Panc1 (cell line): ENCODE results near the gene CD80. TPM values are rescaled to one million over a fixed set of nuclear protein-coding genes. Genes with fewer than 3 reads are reported as not detected.

Experiments
- ATAC-seq: fragments of 200-7000 bp; cut with Tn5 transposase; 2 replicates; pipeline ENCODE4 v1.9.1; 2020; ENCODE audit warnings: mild to moderate bottlenecking, moderate library complexity
- BruUV-seq: library from RNA; stranded (reverse); fragments of 400-500 nt; replicated peaks from 2 replicates; lab custom pipeline; 2021; lab: Mats Ljungman, UMichigan
- CTCF ChIA-PET: fragments of 300-600 bp; sonication (Branson Sonifier 250); formaldehyde crosslinking; loops from one replicate; lab custom pipeline; 2022; ENCODE audit warnings: antibody characterized with exemption; lab: Charles Lee
- POLR2A ChIA-PET: fragments of 300-600 bp; sonication (Branson Sonifier 250); formaldehyde crosslinking; loops from one replicate; lab custom pipeline; 2022; ENCODE audit warnings: antibody characterized with exemption; lab: Charles Lee
- DNase-seq: peaks from one replicate; pipeline ENCODE4 v3.0.0-alpha.2; 2010; ENCODE audit warnings: low read depth, low spot score
- H3K27ac ChIP-seq: 2 replicates; pipeline ENCODE4 v1.5.1; 2011; ENCODE audit warnings: mild to moderate bottlenecking, low read length, inconsistent platforms
- H3K27me3 ChIP-seq: fragments of 200-500 bp; sonication (Bioruptor generic); 2 replicates; pipeline ENCODE4 v1.6.0; 2014; ENCODE audit warnings: low read length, inconsistent platforms; ENCODE audit not compliant: control insufficient read depth, insufficient read depth
- H3K36me3 ChIP-seq: fragments of 200-500 bp; sonication (Bioruptor generic); 2 replicates; pipeline ENCODE4 v1.5.1; 2014; ENCODE audit warnings: inconsistent platforms, mild to moderate bottlenecking, low read length, moderate library complexity; ENCODE audit not compliant: control insufficient read depth, insufficient read depth
- H3K4me1 ChIP-seq: 2 replicates; pipeline ENCODE4 v1.5.1; 2011; ENCODE audit warnings: inconsistent platforms, mild to moderate bottlenecking, low read length, moderate library complexity; ENCODE audit not compliant: control insufficient read depth, insufficient read depth
- H3K4me3 ChIP-seq, 2 experiments: 2 replicates each; pipeline ENCODE4 v1.5.1; 2011 to 2012; ENCODE audit warnings: low read depth in 2 of 2, low read length in 2 of 2, mild to moderate bottlenecking in 2 of 2, inconsistent platforms in 1 of 2, moderate library complexity in 1 of 2
- H3K9me3 ChIP-seq: fragments of 200-500 bp; sonication (Bioruptor generic); 2 replicates; pipeline ENCODE4 v1.5.1; 2014; ENCODE audit warnings: low read depth, mild to moderate bottlenecking, inconsistent platforms, low read length, moderate library complexity; ENCODE audit not compliant: control insufficient read depth, insufficient read depth
- CTCF ChIP-seq: fragments of 450-650 bp; IDR thresholded peaks from 2 replicates; pipeline ENCODE4 v1.5.1; 2017; ENCODE audit warnings: mild to moderate bottlenecking
- POLR2AphosphoS5 ChIP-seq: IDR thresholded peaks from 2 replicates; pipeline ENCODE4 v1.6.1; 2012; ENCODE audit warnings: mild to moderate bottlenecking, low read depth, low read length, moderate library complexity
- REST ChIP-seq, 2 experiments: IDR thresholded peaks; 2 replicates each; pipeline ENCODE4 v1.6.1; 2011 to 2012; ENCODE audit warnings: low read depth in 2 of 2, control low read depth in 1 of 2, low read length in 1 of 2, mild to moderate bottlenecking in 1 of 2, moderate library complexity in 1 of 2; ENCODE audit not compliant: insufficient read depth in 1 of 2
- SIN3A ChIP-seq: IDR thresholded peaks from 2 replicates; pipeline ENCODE4 v1.6.1; 2012; ENCODE audit warnings: low read depth, mild to moderate bottlenecking, low read length, moderate library complexity, borderline replicate concordance; ENCODE audit not compliant: insufficient read depth
- TCF7L2 ChIP-seq: IDR thresholded peaks from 2 replicates; pipeline ENCODE4 v1.6.1; 2011; ENCODE audit warnings: mild to moderate bottlenecking, low read depth, low read length, inconsistent platforms
- in situ Hi-C: cut with HindIII; loops from 2 replicates; pipeline ENCODE4 v1.10.0; 2016; ENCODE audit warnings: low sequenced_read_pairs, low pct_unique_long_range_greater_than_20kb
- intact Hi-C: fragments of 100-400 bp; cut with micrococcal nuclease; formaldehyde crosslinking; loops from one replicate; pipeline ENCODE4 v1.10.0; 2022; ENCODE audit not compliant: unreplicated experiment
- total RNA-seq: library from RNA; stranded (reverse); gene quantifications from one replicate; pipeline ENCODE4 v1.2.1, GENCODE V29; 2021; ENCODE audit not compliant: unreplicated experiment

The CD80 gene
- total RNA-seq, 1 experiment from 2014 or later: 0.15 TPM

DNA sequence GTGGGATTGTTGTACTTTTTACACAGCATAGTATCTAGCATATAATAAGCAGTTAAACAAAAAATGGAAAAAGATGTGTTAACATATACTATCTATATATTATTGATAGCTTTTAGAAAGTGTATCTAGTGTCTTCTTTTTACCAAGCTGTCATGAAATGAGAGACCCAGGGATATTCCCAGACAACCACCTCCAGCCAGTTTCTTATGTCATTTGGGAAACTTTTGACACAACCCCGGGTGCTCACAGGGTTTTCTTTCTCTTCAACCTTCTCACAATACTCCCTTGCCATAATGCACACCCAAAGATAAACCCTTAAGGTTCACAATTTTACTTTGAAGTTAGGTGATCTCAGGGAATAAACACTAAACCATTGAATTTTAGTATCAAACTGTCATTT is 33.4 kb upstream of the CD80 start:
- H3K9me3 ChIP-seq: no peaks in the 10 kb centered on the region
- in situ Hi-C loops (no loop called here), intact Hi-C loops (no loop called here)
- DNase-seq (no peak), ATAC-seq (no peak)
- no peaks in the 10 kb centered on the region for H3K4me1 ChIP-seq
- H3K4me3 ChIP-seq: no peak overlapping the region
- no peak overlapping the region for H3K27ac ChIP-seq
- CTCF ChIA-PET: no interaction called here
- no TSS peak for BruUV-seq
- H3K27me3 ChIP-seq: peaks cover 10% of the 10 kb centered on the region
- POLR2A ChIA-PET: no interaction called here
- TF ChIP-seq POLR2AphosphoS5 (no peak), SIN3A (no peak), REST (IDR thresholded peaks at IDR 0.05; ENCODE audit: insufficient read depth in 1 of 2, low read depth in 2 of 2, low read length in 1 of 2) (no peak), TCF7L2 (no peak), CTCF (no peak)
- H3K36me3 ChIP-seq: no peaks in the 10 kb centered on the region

- no peak for TF ChIP-seq TCF7L2
- TF ChIP-seq CTCF: no peak
- no peak for TF ChIP-seq SIN3A
- TF ChIP-seq REST (IDR thresholded peaks at IDR 0.05; ENCODE audit: insufficient read depth in 1 of 2, low read depth in 2 of 2, low read length in 1 of 2): no peak
- TF ChIP-seq POLR2AphosphoS5: no peak
- no peak for ATAC-seq
- CTCF ChIA-PET: no interaction called here
- no peaks in the 10 kb centered on the region for H3K9me3 ChIP-seq
- no peak overlapping the region for H3K4me3 ChIP-seq
- in situ Hi-C loops: no loop called here
- intact Hi-C loops: no loop called here
- H3K36me3 ChIP-seq: no peaks in the 10 kb centered on the region
- no peaks in the 10 kb centered on the region for H3K4me1 ChIP-seq
- POLR2A ChIA-PET: no interaction called here
- BruUV-seq: no TSS peak
- H3K27ac ChIP-seq: no peak overlapping the region
- no peak for DNase-seq
- peaks cover 10% of the 10 kb centered on the region for H3K27me3 ChIP-seq
Observed at GRCh38 chr3:119590706-119591105, 31.3 kb upstream of the CD80 start.
